Measurements from ENCODE around the gene NHS. TPM values are rescaled to one million over a fixed set of nuclear protein-coding genes. Genes with fewer than 3 reads are reported as not detected.

NHS gene
- total RNA-seq, 4 donors from 2014 or later, result 2.4 to 5.4 (median 4.0) TPM

DNA sequence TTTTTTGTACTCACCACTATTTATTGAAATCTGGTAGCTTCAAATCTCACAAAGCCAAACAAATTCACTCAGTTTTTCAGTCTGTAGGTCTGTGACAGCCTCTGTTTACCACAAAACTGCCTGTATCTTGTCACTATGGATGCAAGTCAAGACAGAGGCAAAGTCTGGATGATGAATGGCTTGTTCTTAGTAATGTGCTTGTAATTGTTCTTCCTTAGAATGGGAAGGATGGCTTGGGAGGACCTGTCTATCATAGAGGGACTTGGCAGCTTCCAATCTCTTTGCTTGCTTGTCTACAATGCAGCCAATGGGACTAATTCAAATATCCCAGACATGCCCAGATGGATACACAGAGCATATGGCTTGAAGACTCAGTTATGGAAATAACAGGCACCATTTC, 221.1 kb downstream of the NHS start:
- TF ChIP-seq, protein P1, sequence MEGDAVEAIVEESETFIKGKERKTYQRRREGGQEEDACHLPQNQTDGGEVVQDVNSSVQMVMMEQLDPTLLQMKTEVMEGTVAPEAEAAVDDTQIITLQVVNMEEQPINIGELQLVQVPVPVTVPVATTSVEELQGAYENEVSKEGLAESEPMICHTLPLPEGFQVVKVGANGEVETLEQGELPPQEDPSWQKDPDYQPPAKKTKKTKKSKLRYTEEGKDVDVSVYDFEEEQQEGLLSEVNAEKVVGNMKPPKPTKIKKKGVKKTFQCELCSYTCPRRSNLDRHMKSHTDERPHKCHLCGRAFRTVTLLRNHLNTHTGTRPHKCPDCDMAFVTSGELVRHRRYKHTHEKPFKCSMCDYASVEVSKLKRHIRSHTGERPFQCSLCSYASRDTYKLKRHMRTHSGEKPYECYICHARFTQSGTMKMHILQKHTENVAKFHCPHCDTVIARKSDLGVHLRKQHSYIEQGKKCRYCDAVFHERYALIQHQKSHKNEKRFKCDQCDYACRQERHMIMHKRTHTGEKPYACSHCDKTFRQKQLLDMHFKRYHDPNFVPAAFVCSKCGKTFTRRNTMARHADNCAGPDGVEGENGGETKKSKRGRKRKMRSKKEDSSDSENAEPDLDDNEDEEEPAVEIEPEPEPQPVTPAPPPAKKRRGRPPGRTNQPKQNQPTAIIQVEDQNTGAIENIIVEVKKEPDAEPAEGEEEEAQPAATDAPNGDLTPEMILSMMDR (IDR thresholded peaks at IDR 0.05), result no peak
- no peak for TF ChIP-seq POLR2A (IDR thresholded peaks at IDR 0.05)
- intact Hi-C loops (cut with DNase I; ENCODE audit: low total_unique reads), result no loop called here
- no peak overlapping the region for H3K4me3 ChIP-seq (ENCODE audit: low read depth, poor library complexity, severe bottlenecking)
- no peak for DNase-seq (ENCODE audit: low spot score in 2 of 2)

DNA sequence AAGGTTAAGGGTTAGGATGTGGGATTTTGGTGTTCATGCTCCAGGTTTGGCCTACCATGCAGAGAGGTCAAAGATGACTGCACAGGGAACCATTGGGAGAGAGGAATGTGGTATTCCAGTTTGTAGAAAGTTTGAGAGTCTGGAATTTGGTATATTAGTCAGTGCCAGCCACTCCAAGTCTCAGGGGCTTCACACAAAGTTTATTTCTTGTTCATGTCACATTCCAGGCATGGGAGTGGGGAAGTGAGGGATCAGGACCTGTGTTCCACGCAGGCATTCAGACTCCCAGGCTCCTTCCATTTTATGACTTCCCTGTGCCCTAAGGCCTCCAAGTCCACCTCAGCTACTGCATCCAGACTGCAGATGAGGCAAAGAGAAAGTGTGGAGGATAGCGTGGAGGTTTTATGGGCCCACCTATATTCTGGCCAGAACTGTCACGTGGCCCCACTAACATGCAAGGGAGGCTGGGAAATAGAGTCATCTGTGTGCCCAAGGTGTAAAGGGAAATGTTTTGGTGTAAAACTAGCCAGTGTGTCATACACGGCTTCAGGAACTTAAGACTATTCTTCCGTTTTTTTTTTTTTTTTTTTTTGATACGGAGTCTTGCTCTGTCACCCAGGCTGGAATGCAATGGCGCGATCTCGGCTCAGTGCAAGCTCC, 221.7 kb downstream of the NHS start:
- no peak overlapping the region for H3K4me3 ChIP-seq (ENCODE audit: low read depth, poor library complexity, severe bottlenecking)
- TF ChIP-seq, protein P1 (IDR thresholded peaks at IDR 0.05), result no peak
- TF ChIP-seq POLR2A (IDR thresholded peaks at IDR 0.05), result no peak
- WGBS, 2 donors, result 70 to 94% methylated on average over 9 of the region's 9 CpGs
- no peak for DNase-seq (ENCODE audit: low spot score in 2 of 2)
- intact Hi-C loops (cut with DNase I; ENCODE audit: low total_unique reads), result no loop called here

DNA sequence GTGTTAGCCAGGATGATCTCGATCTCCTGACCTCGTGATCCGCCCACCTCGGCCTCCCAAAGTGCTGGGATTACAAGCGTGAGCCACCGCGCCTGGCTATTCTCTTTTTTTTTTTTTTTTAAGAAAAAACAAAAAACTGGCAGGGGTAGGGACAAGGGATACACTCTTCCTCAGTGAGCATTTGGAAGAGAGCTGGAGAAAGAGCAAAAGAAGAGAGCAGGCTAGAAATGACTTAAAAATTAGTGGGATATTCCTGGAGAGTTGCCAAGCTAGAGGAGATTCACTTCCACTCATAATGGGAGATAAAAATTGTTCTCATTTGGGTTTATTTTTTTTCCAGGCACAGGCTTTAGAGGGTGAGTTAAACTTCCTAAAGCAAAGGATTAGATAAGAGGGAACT, 222.3 kb downstream of the NHS start:
- 76 to 77% methylated on average over 7 of the region's 7 CpGs for WGBS, 2 donors
- intact Hi-C loops (cut with DNase I; ENCODE audit: low total_unique reads), result no loop called here
- no peak overlapping the region for H3K4me3 ChIP-seq (ENCODE audit: low read depth, poor library complexity, severe bottlenecking)
- DNase-seq (ENCODE audit: low spot score in 2 of 2), result no peak
- TF ChIP-seq POLR2A (IDR thresholded peaks at IDR 0.05), result no peak
- TF ChIP-seq, protein P1 (IDR thresholded peaks at IDR 0.05), result no peak

DNA sequence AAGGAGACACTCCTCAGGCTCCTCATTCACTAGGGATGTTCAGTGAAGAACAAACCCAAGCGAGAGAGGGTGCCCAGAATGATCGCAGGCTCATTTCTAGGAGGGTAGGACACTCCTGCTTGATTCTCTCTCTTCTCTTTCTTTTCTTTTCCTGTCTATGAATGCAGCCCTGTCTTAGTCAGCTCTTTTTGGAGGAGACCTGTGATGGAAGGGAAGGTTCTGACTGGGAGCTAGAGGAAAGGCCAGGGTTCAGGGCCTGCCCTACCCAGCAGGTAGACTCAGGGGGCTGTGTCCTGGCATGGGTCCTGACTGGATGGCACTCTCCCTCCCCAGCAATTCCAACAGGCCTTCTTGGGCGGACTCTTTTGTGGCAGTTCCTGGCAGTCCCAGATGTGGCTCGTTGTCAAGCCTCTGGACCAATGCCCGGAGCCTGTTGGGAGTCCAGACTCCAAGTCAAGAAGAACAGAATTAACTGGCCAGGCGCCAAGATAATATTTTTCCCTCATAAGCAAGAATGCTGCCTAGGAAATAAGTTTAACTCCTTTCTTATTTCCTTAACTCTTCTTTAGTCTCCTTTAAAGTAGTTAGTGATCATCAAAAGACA, 222.9 kb downstream of the NHS start:
- no peak overlapping the region for H3K4me3 ChIP-seq (ENCODE audit: low read depth, poor library complexity, severe bottlenecking)
- 35 to 37% methylated on average over 6 of the region's 6 CpGs for WGBS, 2 donors
- peak; percentile 42 to 89 for DNase-seq (ENCODE audit: low spot score in 2 of 2)
- intact Hi-C loops (cut with DNase I; ENCODE audit: low total_unique reads), result no loop called here
- TF ChIP-seq, protein P1 (IDR thresholded peaks at IDR 0.05), result no peak
- TF ChIP-seq POLR2A (IDR thresholded peaks at IDR 0.05), result no peak

DNA sequence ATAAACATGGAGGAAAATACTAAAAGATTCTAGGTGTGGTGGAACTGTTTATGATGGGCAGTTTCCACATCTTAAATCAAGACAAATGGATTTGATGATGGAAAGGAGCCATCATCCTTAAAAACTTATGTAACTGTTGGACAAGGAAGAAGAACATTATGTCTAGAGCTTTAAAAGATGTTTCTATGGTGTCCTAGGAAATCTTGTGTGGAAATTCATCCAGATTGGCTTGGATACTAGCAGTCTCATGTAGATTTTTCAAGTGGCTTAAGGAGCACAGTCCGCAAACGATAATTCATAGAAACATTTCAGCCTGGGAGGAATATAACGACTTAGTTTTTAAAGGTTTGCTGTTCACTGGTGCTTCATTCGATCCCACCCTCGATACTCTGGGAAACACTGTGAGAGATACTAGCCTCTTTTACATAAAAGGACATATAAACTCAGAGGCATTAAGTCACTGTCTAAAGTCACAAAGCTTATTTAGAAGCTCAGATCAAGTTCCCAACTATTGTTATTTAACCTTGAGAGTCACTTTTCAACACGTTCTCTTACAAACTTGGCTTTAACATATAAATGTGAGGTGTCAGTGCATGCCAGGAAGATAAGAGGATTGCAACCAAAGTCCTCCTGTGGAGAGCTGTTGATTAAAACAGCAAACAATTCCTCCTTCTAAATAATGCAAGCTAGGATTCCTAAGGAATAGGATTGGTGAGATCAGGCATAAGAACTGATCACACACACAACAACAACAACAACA, 226.6 kb downstream of the NHS start:
- TF ChIP-seq POLR2A (IDR thresholded peaks at IDR 0.05), result no peak
- TF ChIP-seq, protein P1 (IDR thresholded peaks at IDR 0.05), result no peak
- 59 to 62% methylated on average over 6 of the region's 6 CpGs for WGBS, 2 donors
- H3K4me3 ChIP-seq (ENCODE audit: low read depth, poor library complexity, severe bottlenecking), result no peak overlapping the region
- no peak for DNase-seq (ENCODE audit: low spot score in 2 of 2)
- intact Hi-C loops (cut with DNase I; ENCODE audit: low total_unique reads), result no loop called here
